Lung (tissue), 12 donors: Measurements from ENCODE around the gene RC3H1. TPM values are rescaled to one million over a fixed set of nuclear protein-coding genes. Genes with fewer than 3 reads are reported as not detected.
"Not testable (repeated sequence)": the region's sequence is repeated elsewhere in the genome, so short reads cannot be mapped to it uniquely, and the experiment has no call there.

ENCODE experiments used
- ATAC-seq: fragments of 200-7000 bp; cut with Tn5 transposase; one replicate; pipeline ENCODE4 v1.9.1; 2020; ENCODE audit warnings: moderate number of reproducible peaks; ENCODE audit not compliant: insufficient read depth, low FRiP score
- DNase-seq, 3 donors: peaks; one replicate each; pipeline ENCODE4 v3.0.0-alpha.2; 2013 to 2017
- H3K27ac ChIP-seq, 2 donors: one replicate each; pipeline ENCODE4 v1.5.1; 2013; ENCODE audit warnings: mild to moderate bottlenecking in 2 of 2, moderate library complexity in 2 of 2, control low read depth in 1 of 2, inconsistent platforms in 1 of 2, low read depth in 1 of 2, low read length in 1 of 2
- H3K27me3 ChIP-seq, 3 donors: one replicate each; pipeline ENCODE4 v1.5.1; 2013; ENCODE audit warnings: low read length in 2 of 3; ENCODE audit not compliant: control insufficient read depth in 3 of 3, insufficient read depth in 3 of 3
- H3K36me3 ChIP-seq, 4 donors: one replicate each; pipeline ENCODE4 v1.5.1; 2013; ENCODE audit warnings: low read length in 4 of 4, mild to moderate bottlenecking in 1 of 4, moderate library complexity in 1 of 4; ENCODE audit not compliant: control insufficient read depth in 4 of 4, insufficient read depth in 4 of 4
- H3K4me1 ChIP-seq, 5 donors: one replicate each; pipeline ENCODE4 v1.5.1; 2013; ENCODE audit warnings: low read length in 5 of 5, mild to moderate bottlenecking in 2 of 5, moderate library complexity in 1 of 5; ENCODE audit not compliant: control insufficient read depth in 5 of 5, insufficient read depth in 5 of 5
- H3K4me3 ChIP-seq: one replicate; pipeline ENCODE4 v1.5.1; 2013; ENCODE audit warnings: mild to moderate bottlenecking, control low read depth, moderate library complexity
- H3K9ac ChIP-seq, 2 donors: one replicate each; pipeline ENCODE4 v1.5.1; 2013; ENCODE audit warnings: low read length in 2 of 2, control low read depth in 1 of 2; ENCODE audit not compliant: insufficient read depth in 1 of 2
- H3K9me3 ChIP-seq, 4 donors: one replicate each; pipeline ENCODE4 v1.5.1; 2013; ENCODE audit warnings: low read length in 3 of 4, mild to moderate bottlenecking in 1 of 4, moderate library complexity in 1 of 4; ENCODE audit not compliant: control insufficient read depth in 4 of 4, insufficient read depth in 3 of 4
- CTCF ChIP-seq: IDR thresholded peaks from 2 replicates; pipeline ENCODE4 v1.5.1; 2012; ENCODE audit warnings: mild to moderate bottlenecking; ENCODE audit errors: control extremely low read depth, extremely low read depth
- WGBS, 2 donors: extraction: QIAGEN DNeasy Blood & Tissue Kit; methylation state at CpG; one replicate each; pipeline ENCODE4 v1.1.7; 2013; 5-methylcytosine and 5-hydroxymethylcytosine counted together
- polyA plus RNA-seq, 2 donors: library from polyadenylated mRNA; stranded (reverse); fragments of 200-250 nt; gene quantifications; one replicate each; pipeline ENCODE4 v1.2.1, GENCODE V29; 2013
- total RNA-seq, 2 donors: library from RNA; depleted of rRNA in 1 of 2; stranded (reverse); fragments of >200 nt in 1 of 2; gene quantifications; one replicate each; pipeline ENCODE4 v1.2.1, GENCODE V29; 2014 to 2021
- donor health status: control.
- donor health status: control.
- donor health status: Bipolar disorder and iron deficiency.
- donor health status: healthy.
- donor health status: DM: yes; HTN: yes; CAD: no.

Gene RC3H1
- total and polyA plus RNA-seq, 4 donors = 3.8 to 51.5 (median 17.1) TPM

- Histone ChIP-seq H3K4me3 (no peak overlapping the region), H3K9me3 (no peaks in the 10 kb centered on the region), H3K4me1 (no peaks in the 10 kb centered on the region), H3K27ac (no peak overlapping the region), H3K27me3 (no peaks in the 10 kb centered on the region), H3K36me3 (no peaks in the 10 kb centered on the region), H3K9ac (no peak overlapping the region)
- ATAC-seq = no peak
- no peak for DNase-seq
- no peak for TF ChIP-seq CTCF
- 89 to 94% methylated on average over 4 of the region's 4 CpGs for WGBS, 2 donors
Observed at GRCh38 chr1:174060090-174060489, 37.9 kb upstream of the RC3H1 start.

GRCh38 chr1:174058624-174059023 is 36.5 kb upstream of the RC3H1 start:
- Histone ChIP-seq H3K4me1 (no peaks in the 10 kb centered on the region), H3K27ac (no peak overlapping the region), H3K4me3 (no peak overlapping the region), H3K36me3 (no peaks in the 10 kb centered on the region), H3K9me3 (no peaks in the 10 kb centered on the region), H3K27me3 (no peaks in the 10 kb centered on the region), H3K9ac (no peak overlapping the region)
- DNase-seq (no peak), ATAC-seq (no peak)
- no peak for TF ChIP-seq CTCF
- 91 to 94% methylated on average over 4 of the region's 4 CpGs for WGBS, 2 donors

- H3K27me3 ChIP-seq, H3K36me3 ChIP-seq, H3K4me1 ChIP-seq, ATAC-seq, H3K9me3 ChIP-seq, H3K4me3 ChIP-seq, H3K27ac ChIP-seq, H3K9ac ChIP-seq, DNase-seq: not testable (repeated sequence)
- 96 to 97% methylated on average over 28 of the region's 28 CpGs for WGBS, 2 donors
Observed at GRCh38 chr1:174056609-174057008, 34.5 kb upstream of the RC3H1 start.

GRCh38 chr1:174055797-174056196 is 33.6 kb upstream of the RC3H1 start:
- WGBS, 2 donors = 85 to 92% methylated on average over 5 of the region's 5 CpGs
- not testable (repeated sequence) for H3K27me3 ChIP-seq, H3K27ac ChIP-seq, H3K4me1 ChIP-seq, ATAC-seq, H3K36me3 ChIP-seq, H3K9me3 ChIP-seq, H3K4me3 ChIP-seq, H3K9ac ChIP-seq, DNase-seq

GRCh38 chr1:174053826-174054225 is 31.7 kb upstream of the RC3H1 start:
- Histone ChIP-seq H3K9ac (no peak overlapping the region), H3K36me3 (no peaks in the 10 kb centered on the region), H3K9me3 (no peaks in the 10 kb centered on the region), H3K4me1 (no peaks in the 10 kb centered on the region), H3K27ac (no peak overlapping the region), H3K4me3 (no peak overlapping the region), H3K27me3 (no peaks in the 10 kb centered on the region)
- DNase-seq (no peak), ATAC-seq (no peak)
- no peak for TF ChIP-seq CTCF
